GM21737 (cell line): Measurements from ENCODE around the gene TSPAN11.

Experiments
- ATAC-seq: cut with Tn5 transposase; IDR thresholded peaks from one replicate; pipeline ENCODE4 v1.9.1; 2021; ENCODE audit warnings: mild to moderate bottlenecking, moderate library complexity; ENCODE audit not compliant: unreplicated experiment

TSPAN11 gene

DNA sequence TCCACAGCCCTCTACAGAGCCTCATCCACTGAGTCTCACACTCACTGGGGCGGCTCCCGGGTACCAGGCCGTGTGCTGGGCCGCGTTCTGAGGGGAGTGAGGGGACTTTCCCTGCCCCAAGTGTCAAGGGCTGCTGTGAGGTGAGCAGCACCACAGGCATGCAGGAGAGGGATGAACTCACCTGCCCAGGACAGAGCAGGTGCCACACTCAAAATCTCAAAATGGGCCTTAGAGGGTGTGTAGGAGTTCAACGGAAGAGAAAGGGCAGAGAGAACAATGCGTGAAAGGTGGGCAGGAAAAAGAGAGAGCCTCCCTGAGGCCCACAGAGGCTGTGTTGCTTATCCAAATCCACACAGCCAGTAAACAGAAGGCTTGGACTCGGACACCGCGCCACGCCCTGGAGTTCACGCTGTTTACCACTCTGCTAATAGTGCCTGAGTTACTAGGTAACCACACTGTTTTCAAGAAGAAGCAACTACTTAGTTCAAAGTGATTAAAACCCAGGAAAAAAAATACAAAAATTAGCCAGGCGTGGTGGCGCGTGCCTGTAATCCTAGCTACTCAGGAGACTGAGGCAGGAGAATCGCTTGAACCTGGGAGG lies 32.7 kb downstream of the TSPAN11 start:
- no peak for ATAC-seq

DNA sequence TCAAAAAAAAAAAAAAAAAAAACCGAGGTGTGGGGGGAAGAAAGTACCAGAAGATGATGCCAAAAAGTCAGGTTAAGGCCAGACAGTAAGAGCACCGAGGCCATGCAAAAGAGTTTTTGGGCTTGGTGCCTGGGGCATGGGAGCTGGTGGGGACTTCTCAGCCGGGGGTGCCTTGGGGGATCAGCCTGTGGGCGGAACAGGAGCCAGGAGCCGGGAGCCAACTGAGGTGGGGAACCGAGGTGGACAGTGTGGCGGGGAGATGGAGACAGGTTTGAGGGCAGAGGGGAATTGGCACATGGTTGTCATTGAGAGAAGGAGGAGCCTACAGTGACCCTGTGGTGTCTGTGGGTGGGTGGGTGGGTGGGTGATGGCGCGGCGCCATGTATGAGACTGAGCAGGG lies 33.2 kb downstream of the TSPAN11 start:
- no peak for ATAC-seq

DNA sequence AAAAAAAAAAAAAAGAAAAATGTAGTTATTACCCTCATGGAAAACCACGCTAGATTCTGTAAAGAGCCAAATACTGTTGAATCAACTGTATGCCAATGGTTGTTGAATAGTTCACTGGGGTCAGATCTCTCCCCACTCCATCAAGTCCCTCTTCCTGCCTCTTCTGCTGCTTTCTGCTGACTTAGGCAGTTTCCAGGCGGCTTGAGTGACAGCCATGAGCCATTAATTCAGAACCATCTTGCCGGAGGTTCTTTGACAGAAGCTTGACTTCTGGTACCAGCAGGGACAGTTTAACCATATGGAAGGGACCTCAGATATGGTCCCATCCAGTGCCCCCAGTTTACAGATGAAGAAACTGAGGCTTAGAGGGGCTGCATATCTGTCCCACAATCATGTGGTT lies 34.5 kb downstream of the TSPAN11 start:
- no peak for ATAC-seq

DNA sequence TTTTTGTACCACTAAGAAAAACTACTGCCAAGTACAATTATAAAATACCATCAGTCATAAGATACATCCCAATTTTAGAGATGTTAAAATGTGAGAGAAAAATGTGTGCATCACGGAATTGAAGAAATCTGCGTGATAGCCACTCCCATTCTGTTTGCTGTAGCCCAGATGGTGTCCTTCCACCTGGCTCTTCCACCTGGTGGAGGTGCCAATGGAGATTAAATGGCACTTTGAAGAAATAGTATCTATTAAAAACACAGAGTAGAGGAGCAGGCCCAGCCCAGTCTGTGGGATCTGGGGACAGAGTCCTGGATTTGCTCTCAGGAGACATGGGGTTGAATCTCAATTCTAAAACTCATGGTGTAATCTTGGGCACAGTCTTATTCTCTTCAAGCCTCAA lies 35.5 kb downstream of the TSPAN11 start:
- no peak for ATAC-seq

DNA sequence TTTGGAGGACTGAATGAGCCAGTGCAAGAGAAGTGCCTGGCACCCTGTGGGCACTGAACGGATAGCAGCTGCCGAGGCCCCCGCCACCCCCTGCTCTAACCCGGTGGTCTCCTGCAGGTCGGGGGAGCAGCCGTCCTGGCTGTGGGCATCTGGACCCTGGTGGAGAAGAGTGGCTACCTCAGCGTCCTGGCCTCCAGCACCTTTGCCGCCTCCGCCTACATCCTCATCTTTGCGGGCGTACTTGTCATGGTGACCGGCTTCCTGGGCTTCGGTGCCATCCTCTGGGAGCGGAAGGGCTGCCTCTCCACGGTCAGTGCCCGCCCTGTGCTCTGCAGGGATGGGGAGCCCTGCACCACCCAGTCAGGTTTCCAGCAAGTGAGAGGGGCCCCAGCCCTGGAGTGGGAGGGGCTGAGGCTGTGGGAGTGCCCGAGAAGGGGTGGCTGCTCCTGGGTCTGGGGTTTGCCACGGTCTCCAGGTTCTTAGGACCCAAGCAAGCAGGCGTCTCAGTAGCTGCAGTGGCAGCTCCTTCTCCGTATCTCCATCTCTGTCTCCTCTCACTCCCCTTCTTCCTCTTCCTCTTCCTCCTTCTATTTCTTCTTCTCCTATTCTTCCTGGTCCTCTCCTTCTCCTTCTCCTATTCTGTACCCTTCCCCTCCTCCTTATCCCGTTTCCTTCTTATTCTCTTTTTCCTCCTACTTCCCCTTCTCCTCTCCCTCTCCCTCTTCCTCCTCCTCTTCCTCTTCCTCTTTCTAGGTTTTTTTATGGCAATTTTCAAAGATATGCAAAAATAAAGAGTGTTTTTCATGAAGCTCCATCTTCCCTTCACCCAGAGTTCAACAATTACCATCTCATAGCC lies 37.4 kb downstream of the TSPAN11 start:
- ATAC-seq: no peak

DNA sequence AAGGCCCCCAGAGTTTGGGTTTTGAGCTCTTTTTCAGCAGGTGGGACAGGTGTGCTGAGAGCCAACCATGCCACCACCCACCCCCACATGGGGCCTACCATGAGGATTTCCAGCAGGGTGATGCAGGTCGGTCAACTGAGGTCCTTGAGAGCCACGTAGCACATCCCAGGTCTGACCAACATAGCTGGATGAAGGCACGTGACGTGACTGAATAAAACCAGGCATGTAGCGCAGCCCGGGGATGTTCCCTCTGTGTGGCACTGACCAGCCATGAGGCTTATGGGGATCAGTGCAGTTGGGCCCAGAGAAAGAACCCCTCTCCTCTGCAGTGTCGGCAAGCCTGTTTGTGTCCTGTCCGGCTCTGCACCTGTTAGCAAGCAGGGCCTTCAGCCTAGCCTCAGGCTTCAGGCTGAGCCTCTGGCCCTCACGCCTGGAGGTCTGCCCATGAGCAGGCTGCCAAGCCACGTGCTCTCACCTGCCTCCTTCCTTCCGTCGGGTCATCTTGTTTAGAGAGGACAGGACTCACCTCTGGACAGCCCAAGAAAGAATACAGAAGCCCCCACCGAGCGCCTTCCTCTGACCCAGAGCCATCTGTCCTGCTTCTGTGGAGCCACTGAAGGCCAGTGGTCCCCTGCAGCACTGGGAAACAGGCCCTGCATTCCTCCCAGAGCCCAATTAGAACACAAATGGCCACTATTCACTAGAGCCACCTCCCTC lies 38.5 kb downstream of the TSPAN11 start:
- ATAC-seq: no peak

DNA sequence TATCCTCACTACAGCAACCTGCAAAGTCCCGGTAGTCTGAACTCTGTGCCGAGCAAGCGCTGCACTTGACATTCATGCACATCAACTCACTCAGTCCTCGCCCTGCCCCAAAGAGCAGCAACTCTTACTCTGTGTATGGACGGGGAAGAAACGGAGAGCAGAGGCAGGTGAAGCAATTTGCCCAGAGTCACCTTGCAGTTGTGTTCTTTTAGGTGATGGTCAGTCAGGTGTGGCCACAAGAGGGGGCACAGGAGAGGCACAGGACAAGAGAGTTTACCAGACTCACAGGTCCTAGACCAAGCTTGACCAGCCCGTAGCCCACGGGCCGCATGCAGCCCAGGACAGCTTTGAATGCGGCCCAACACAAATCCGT lies 39.1 kb downstream of the TSPAN11 start:
- no peak for ATAC-seq

DNA sequence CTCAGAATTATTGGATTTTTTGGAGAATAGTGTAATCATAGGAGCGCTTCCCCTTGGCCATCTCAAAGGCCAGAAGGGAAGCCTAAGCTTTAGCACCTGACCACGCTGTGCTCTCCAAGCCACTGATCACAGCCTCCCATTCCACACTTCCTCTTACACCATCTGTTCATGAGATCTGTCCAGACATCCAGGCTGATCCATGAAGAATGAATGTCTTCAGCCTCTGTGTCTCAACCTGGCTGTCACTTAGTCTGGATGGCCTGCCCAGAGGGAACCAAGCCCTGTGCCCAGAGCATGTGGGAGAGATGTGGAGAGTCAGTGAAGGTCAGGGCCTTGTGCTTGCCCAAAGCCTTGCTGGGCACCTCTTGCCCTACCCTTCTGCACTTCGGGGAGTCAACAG lies 40.5 kb downstream of the TSPAN11 start:
- ATAC-seq: no peak

DNA sequence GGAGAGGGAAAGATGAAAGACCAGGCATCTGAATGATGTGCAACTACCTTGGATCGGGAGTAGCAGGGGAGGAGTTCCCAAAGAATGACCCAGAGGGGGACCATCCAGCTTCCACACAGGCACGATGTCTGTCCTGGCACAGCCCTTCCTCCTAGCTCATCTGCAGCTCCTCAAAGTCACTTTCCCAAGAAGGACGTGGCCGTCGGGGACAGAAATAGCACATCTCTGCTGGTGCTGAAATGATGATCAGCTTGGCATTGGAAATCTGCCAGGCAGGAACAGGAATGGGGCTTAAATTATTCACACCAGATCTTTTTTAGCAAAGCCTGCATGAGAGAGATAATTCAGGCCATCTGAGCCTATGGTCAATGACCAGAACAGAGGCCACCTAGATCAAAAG lies 41.7 kb downstream of the TSPAN11 start:
- ATAC-seq: no peak

DNA sequence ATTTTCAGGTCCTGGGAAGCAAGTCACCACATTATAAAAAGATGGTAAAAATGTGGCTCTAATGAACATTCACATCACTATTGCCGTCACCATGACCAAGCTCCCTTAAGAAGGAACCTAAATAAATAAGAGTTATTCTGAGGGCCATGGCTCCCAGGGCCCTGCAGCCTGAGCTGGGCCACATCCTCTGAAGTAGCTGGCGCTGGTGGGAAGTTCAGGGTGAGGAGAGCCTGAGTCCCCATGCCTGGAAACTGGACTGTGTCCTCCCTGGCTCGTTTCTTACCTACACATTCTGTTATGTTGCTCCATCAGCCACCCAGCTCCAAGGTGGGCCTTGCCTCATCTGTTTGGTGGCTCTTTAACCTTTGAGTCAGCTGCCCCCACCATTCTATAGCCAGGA lies 42.5 kb downstream of the TSPAN11 start:
- ATAC-seq: no peak

DNA sequence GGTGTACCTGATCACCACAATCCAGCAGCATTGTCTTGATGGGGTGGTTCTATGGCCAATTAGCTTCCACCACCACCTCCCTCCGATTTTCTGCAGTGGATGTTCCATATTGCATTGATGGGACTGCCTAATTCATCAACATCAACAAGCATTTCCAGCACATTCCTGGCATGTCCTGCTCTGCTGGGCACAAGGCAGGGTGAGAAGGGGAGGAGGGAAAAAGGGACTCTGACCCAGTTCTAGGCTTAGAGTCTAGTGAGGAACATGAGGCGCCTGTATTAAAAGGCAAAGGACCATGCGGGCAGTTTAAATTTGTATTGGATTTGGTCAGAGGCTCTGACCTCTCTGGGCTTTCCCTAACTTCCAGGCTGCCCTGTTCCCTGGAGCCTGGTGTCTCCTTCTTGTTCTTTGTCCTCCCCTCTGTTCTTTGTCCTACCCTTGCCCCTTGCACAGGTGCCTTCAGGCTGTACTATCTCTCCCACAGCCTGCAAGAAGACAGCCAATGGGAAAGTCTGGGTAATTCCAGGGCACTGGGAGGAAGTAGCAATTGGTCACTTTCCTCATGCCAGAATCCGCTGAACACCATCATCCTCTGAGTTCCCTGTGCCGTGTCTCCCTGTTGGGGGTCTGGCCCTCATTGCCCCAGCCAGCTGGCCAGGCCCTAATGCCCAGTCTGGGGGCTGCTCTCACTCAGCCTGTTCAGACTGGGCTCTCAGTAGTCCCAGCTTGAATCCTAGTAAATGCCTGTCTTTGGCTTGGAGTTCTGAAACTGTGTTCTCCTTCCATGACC lies 43.3 kb downstream of the TSPAN11 start:
- no peak for ATAC-seq

DNA sequence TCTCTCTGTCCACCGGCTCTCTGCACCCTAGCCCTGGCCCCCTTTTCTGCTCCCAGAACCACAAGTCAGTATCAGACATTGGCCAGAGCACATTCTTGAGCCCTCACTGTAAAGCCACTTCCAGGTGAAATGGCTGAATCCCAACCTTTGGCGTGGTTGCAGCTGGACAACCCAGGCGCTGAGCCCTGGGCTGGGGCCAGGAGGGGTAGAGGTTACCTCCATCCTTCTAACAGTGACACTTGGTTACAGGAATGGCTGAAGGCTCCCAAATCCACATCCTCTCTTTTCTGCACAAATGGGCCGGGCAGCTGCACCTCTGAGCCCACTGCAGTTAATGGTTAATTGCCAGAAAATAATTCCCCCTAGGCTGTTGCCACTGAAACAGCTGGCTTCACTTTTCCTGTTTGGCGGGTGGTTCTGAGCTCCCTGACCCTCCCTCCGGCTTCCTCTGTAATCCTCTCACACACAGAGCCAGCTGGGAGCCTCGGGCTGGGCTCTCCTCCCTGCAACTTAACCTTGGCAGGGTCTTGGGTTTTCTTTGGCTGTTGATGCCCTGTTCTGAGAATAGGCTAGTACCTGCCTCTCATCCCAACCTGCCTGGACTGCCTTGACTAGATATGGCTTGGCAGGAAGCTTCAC lies 44.1 kb downstream of the TSPAN11 start:
- ATAC-seq: no peak

DNA sequence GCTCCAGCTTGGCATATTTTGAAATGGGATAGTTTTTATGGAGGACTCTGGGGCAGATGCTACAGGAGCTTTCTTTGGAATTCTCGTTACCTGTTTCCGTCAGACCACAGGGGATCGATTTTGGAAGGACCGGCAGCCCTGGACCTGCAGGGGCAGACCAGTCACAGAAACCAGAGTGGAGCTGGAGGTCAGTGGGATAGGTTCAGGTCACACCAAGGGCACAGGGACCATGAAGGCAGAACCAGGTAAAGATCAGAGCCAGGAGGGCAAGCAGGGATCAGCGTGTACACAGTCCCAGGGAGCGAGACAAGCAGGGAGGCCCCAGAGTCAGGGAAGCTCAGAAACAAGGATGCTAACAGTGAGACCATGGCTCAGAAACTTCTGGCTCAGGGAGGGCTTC lies 45.5 kb downstream of the TSPAN11 start:
- ATAC-seq: no peak

DNA sequence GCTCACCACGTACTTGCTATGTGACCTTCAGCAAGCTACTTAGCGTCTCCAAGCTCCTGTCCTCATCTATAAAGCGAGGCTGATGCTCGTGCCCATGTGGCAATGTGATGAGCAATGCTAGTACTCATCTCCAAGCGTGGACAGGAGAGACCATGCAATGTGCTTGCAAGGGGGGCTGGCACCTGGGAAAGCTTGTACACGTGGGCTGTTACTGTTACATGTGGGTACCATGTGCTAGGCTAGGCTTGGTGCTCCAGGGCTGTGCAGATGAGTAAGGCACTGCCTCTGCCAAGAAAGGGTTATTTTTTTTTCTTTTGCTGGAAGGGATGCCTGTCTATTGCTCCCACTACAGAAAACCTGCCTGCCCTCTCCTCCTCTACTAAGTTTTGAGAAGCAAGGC lies 46.6 kb downstream of the TSPAN11 start:
- ATAC-seq: no peak

DNA sequence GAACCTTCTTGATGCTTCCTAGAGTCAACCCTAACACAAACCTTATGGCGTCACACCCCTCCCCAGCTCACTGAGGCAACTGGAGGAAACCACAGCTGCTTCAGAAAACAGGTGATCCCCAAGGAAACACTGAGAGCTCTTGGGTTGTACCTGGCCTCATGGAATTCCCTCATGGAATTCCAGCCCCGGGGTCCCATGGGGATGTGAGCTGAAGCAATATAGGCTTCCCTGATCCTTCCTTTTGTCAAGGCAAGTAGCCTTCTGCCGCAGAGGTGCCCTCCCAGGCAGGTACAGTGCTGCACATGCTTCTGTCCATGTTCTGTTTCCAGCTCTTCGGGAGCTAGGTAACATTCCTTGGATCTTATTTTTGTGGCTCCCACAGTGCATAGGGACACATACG lies 47.3 kb downstream of the TSPAN11 start:
- no peak for ATAC-seq

DNA sequence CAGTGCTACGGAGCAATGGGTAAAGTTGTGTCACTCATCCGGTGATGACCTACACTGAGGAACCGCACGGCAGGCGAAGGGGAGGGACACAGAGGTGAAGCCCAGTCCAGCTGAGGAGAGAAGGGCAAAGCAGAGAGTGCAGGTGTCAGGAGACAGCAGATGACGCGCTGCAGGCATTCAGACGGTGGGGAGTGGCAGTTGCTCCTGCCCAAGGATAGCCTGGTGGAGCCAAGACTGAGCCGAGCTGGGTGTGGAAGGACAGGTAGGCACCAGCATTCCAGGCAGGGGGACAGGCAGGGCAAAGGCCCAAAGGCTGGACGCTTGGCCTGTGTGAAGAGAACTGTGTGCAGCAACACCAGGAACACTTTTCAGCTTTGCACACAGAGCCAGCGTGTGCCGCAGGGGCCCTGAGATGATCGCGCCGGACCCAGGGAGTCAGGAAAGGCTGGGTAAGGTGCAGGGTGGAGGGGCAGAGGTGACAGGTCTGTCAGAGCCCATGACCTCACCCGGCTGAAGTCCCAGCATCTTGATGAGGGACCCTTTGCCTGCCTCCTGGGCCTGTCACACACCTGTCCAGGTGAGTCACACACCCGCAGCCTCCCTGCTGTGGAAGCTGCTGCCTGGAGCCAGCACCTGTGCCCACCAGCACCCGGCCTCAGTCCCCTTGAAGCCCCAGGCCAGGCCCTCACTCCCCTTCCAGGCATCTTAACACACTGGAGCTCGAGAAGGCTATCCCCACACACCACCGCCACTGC lies 48.4 kb downstream of the TSPAN11 start:
- ATAC-seq: no peak

DNA sequence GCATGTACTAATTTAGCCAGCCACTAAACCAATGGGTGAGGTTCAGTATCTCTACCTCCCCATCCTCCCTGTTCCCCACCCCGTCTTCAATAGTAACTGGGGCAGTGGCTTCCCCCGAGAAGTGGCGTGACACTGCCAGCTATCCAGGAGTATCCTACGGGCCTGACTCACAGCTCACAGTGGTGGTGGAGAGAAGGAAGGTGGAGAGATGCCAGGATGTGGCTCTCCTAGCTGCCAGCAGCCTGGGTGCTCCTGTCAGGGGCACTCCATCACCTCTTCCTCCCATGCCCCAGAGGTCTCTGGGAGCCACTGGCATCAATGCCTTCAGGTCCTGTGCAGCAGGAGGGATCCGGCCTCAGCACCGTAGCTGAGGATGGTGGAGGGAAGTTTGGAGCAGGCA lies 49.0 kb downstream of the TSPAN11 start:
- ATAC-seq: no peak

DNA sequence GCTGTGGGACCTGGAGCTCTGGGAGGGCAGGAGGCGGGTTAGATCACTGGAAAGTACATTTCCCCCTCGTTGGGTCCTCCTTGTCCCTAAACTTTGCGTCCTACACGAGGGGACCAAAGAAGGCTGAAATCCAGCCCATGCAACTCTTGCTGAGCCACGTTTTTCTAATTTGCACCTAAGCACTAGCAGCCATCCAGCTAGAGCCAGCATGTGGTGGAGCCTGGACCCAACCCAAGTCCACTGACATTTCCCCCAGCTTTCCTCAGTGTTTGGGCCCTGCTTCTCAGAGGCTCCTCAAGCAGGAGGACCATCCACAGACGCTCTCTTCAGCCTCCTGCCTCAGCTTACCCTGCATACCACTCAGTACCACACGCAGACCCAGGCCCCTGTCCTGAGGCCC lies 49.7 kb downstream of the TSPAN11 start:
- no peak for ATAC-seq

DNA sequence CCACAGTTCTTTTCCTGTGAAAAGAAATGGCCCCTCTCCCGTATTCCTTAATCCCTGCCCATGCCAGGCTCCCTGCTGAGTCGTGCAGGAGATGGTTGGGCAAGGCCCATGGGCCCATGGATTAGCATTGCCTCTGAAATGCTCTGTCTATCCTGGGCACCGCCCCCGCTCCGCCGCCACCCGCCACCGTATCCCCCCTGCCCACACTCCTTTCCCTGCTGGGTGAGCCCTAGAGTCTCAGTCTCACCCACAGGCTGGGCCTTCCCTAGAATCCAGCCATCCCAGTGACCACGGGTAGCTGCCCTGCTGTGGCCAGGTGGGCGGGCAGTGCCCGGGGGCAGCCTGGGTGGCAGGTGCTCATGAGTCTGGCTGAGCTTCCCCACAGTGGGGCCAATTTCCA lies 50.6 kb downstream of the TSPAN11 start:
- ATAC-seq: no peak
